ENCODE data around the gene EFHB. TPM values are rescaled to one million over a fixed set of nuclear protein-coding genes. Genes with fewer than 3 reads are reported as not detected.

The EFHB gene
- total RNA-seq, 4 donors from 2014 or later, result 0.27 to 2.4 TPM; not detected in 2

GRCh38 chr3:19920401-19921080, 13.5 kb downstream of the EFHB start:
- Histone ChIP-seq H3K4me3 (no peak overlapping the region), H3K4me1 (no peaks in the 10 kb centered on the region), H3K36me3 (no peaks in the 10 kb centered on the region), H3K27ac (no peak overlapping the region), H3K27me3 (no peaks in the 10 kb centered on the region), H3K9me3 (no peaks in the 10 kb centered on the region)
- ATAC-seq, result no peak
- TF ChIP-seq POLR2AphosphoS5 (IDR thresholded peaks at IDR 0.05) (no peak), EP300 (IDR thresholded peaks at IDR 0.05) (no peak), POLR2A (IDR thresholded peaks at IDR 0.05) (no peak), CTCF (IDR thresholded peaks at IDR 0.05) (no peak)
- WGBS, 2 donors (ENCODE audit: low coverage in 1 of 2), result 63 to 83% methylated on average over 4 of the region's 4 CpGs

GRCh38 chr3:19917167-19917566, 16.9 kb downstream of the EFHB start:
- Histone ChIP-seq H3K27ac (no peak overlapping the region), H3K27me3 (no peaks in the 10 kb centered on the region), H3K9me3 (peaks cover 0 to 10% (median 0%) of the 10 kb centered on the region in 3 donors), H3K4me1 (no peaks in the 10 kb centered on the region), H3K36me3 (no peaks in the 10 kb centered on the region), H3K4me3 (no peak overlapping the region)
- 70 to 95% methylated on average over 1 of the region's 1 CpG for WGBS, 2 donors (ENCODE audit: low coverage in 1 of 2)
- no peak for TF ChIP-seq CTCF (IDR thresholded peaks at IDR 0.05)
- no peak for TF ChIP-seq EP300 (IDR thresholded peaks at IDR 0.05)
- no peak for TF ChIP-seq POLR2AphosphoS5 (IDR thresholded peaks at IDR 0.05)
- no peak for TF ChIP-seq POLR2A (IDR thresholded peaks at IDR 0.05)
- no peak for ATAC-seq

- Histone ChIP-seq H3K9me3 (peaks cover 0 to 29% (median 0%) of the 10 kb centered on the region in 3 donors), H3K27me3 (no peaks in the 10 kb centered on the region), H3K36me3 (no peaks in the 10 kb centered on the region), H3K4me3 (no peak overlapping the region), H3K4me1 (no peaks in the 10 kb centered on the region), H3K27ac (no peak overlapping the region)
- ATAC-seq, result no peak
- TF ChIP-seq CTCF (IDR thresholded peaks at IDR 0.05), result no peak
- TF ChIP-seq POLR2A (IDR thresholded peaks at IDR 0.05), result no peak
- no peak for TF ChIP-seq POLR2AphosphoS5 (IDR thresholded peaks at IDR 0.05)
- no peak for TF ChIP-seq EP300 (IDR thresholded peaks at IDR 0.05)
These were observed 22.6 kb downstream of the EFHB start for GRCh38 chr3:19911452-19911851.

- TF ChIP-seq CTCF (IDR thresholded peaks at IDR 0.05) (no peak), POLR2A (IDR thresholded peaks at IDR 0.05) (no peak), EP300 (IDR thresholded peaks at IDR 0.05) (no peak)
- 82 to 87% methylated on average over 3 of the region's 3 CpGs for WGBS, 2 donors (ENCODE audit: low coverage in 1 of 2)
- no peaks in the 10 kb centered on the region for H3K36me3 ChIP-seq
- H3K4me1 ChIP-seq, result no peaks in the 10 kb centered on the region
- no peak overlapping the region for H3K27ac ChIP-seq
- no peak for ATAC-seq
- no peak overlapping the region for H3K4me3 ChIP-seq
- no peaks in the 10 kb centered on the region for H3K27me3 ChIP-seq
- H3K9me3 ChIP-seq, result peaks cover 0 to 20% (median 0%) of the 10 kb centered on the region in 3 donors
These were observed 26.5 kb downstream of the EFHB start for GRCh38 chr3:19907523-19907922.

GRCh38 chr3:19903649-19904048, 30.4 kb downstream of the EFHB start:
- H3K27me3 ChIP-seq, result no peaks in the 10 kb centered on the region
- H3K4me1 ChIP-seq, result no peaks in the 10 kb centered on the region
- no peaks in the 10 kb centered on the region for H3K36me3 ChIP-seq
- no peak overlapping the region for H3K4me3 ChIP-seq
- no peak overlapping the region for H3K27ac ChIP-seq
- no peak for ATAC-seq
- no peak for TF ChIP-seq POLR2AphosphoS5 (IDR thresholded peaks at IDR 0.05)
- TF ChIP-seq POLR2A (IDR thresholded peaks at IDR 0.05), result no peak
- TF ChIP-seq EP300 (IDR thresholded peaks at IDR 0.05), result no peak
- no peak for TF ChIP-seq CTCF (IDR thresholded peaks at IDR 0.05)
- H3K9me3 ChIP-seq, result no peaks in the 10 kb centered on the region
- 83 to 85% methylated on average over 1 to 2 of the region's 2 CpGs for WGBS, 2 donors (ENCODE audit: low coverage in 1 of 2)
